Right lobe of liver (tissue), 4 donors: ENCODE data around the gene GDE1.

ENCODE experiments used
- CTCF ChIP-seq, 4 donors: fragments of 200-600 bp in 3 of 4; fragments of 450-650 bp in 1 of 4; IDR thresholded peaks; one replicate each; pipeline versions ENCODE4 v1.5.1 to v1.8.0; 2016 to 2022; ENCODE audit warnings: antibody characterized with exemption in 4 of 4, mild to moderate bottlenecking in 2 of 4
- POLR2A ChIP-seq: fragments of 450-650 bp; IDR thresholded peaks from one replicate; pipeline ENCODE4 v1.6.1; 2017; ENCODE audit warnings: antibody characterized with exemption, mild to moderate bottlenecking
- donor health status: DM: no; HTN: no; CAD: no.
- donor health status: DM: no; HTN: no; CAD: no.
- donor health status: DM: no; HTN: yes; CAD: no.

GRCh38 chr16:19513377-19514053 lies 8.4 kb downstream of the GDE1 start:
- peak in 1 of 4 donors; percentile 16 for TF ChIP-seq CTCF (IDR thresholded peaks at IDR 0.05)
- TF ChIP-seq POLR2A, result no peak
